Activated naive CD4-positive, alpha-beta T cell treated with anti-CD3 and anti-CD28 coated beads, Interleukin-2, amount 10 ng/mL, durations not matched to agents 7 days and 5 days (primary cell): ENCODE measurements around the gene KRT86.
A peak's percentile ranks its signal among the peaks of the same experiment; 100 is the strongest.
"Not testable (repeated sequence)": the region's sequence is repeated elsewhere in the genome, so short reads cannot be mapped to it uniquely, and the experiment has no call there.

Source experiments
- CTCF ChIA-PET: fragments of 350-600 bp; sonication (Branson Sonifier 250); formaldehyde crosslinking; loops from one replicate; lab custom pipeline; 2021; ENCODE audit warnings: antibody characterized with exemption; lab: Charles Lee
- DNase-seq: peaks from one replicate; pipeline ENCODE4 v3.0.0-alpha.2; 2020
- H3K27ac Mint-ChIP-seq: one replicate; pipeline ENCODE4 v1.8.0; 2021; ENCODE audit warnings: mild to moderate bottlenecking, moderate library complexity, mixed read lengths
- H3K27me3 Mint-ChIP-seq: one replicate; pipeline ENCODE4 v1.8.0; 2021; ENCODE audit warnings: mild to moderate bottlenecking, mixed read lengths
- H3K36me3 Mint-ChIP-seq: one replicate; pipeline ENCODE4 v1.8.0; 2021; ENCODE audit warnings: mixed read lengths
- H3K4me1 Mint-ChIP-seq: one replicate; pipeline ENCODE4 v1.8.0; 2021; ENCODE audit warnings: mixed read lengths
- H3K4me3 Mint-ChIP-seq: one replicate; pipeline ENCODE4 v1.8.0; 2021; ENCODE audit warnings: mild to moderate bottlenecking, moderate library complexity, mixed read lengths
- H3K9me3 Mint-ChIP-seq: one replicate; pipeline ENCODE4 v1.8.0; 2021; ENCODE audit warnings: mixed read lengths

Gene KRT86

GRCh38 chr12:52278575-52279421 lies 4.4 kb downstream of the KRT86 start:
- H3K9me3 Mint-ChIP-seq, result no peaks in the 10 kb centered on the region
- H3K27me3 Mint-ChIP-seq, result peaks cover 77% of the 10 kb centered on the region

GRCh38 chr12:52279422-52280318 lies 5.2 kb downstream of the KRT86 start:
- Mint-ChIP-seq H3K4me1 (peaks cover 9% of the 10 kb centered on the region), H3K9me3 (no peaks in the 10 kb centered on the region), H3K27me3 (peaks cover 72% of the 10 kb centered on the region), H3K4me3 (no peak overlapping the region), H3K27ac (no peak overlapping the region), H3K36me3 (no peaks in the 10 kb centered on the region)
- CTCF ChIA-PET, result interaction anchor here (0.7 to 7.1 kb wide), 31 partner anchors 7 to 600 kb away, joined by 3 to 89 read pairs (median 4); no protein-coding TSS in a partner anchor
- DNase-seq, result peak; percentile 14

More at GRCh38 chr12:52278575-52279421, 4.4 kb downstream of the KRT86 start:
- Mint-ChIP-seq H3K4me1 (peaks cover 9% of the 10 kb centered on the region), H3K4me3 (no peak overlapping the region), H3K27ac (no peak overlapping the region), H3K36me3 (no peaks in the 10 kb centered on the region)
- CTCF ChIA-PET, result interaction anchor here (0.6 to 7.1 kb wide), 34 partner anchors 8 to 601 kb away, joined by 3 to 89 read pairs (median 4); no protein-coding TSS in a partner anchor
- DNase-seq, result peak; percentile 80

GRCh38 chr12:52280319-52280795 lies 5.9 kb downstream of the KRT86 start:
- Mint-ChIP-seq H3K4me1 (peaks cover 9% of the 10 kb centered on the region), H3K36me3 (no peaks in the 10 kb centered on the region), H3K27ac (no peak overlapping the region), H3K9me3 (no peaks in the 10 kb centered on the region), H3K27me3 (peaks cover 66% of the 10 kb centered on the region), H3K4me3 (no peak overlapping the region)
- CTCF ChIA-PET, result interaction anchor here (1.0 to 7.1 kb wide), 9 partner anchors 16 to 108 kb away, joined by 3 to 89 read pairs (median 6); no protein-coding TSS in a partner anchor
- peak; percentile 5 for DNase-seq

- Mint-ChIP-seq H3K27ac (no peak overlapping the region), H3K36me3 (no peaks in the 10 kb centered on the region)
These were observed 6.5 kb downstream of the KRT86 start for GRCh38 chr12:52280796-52281560.

GRCh38 chr12:52284562-52285171 lies 10.2 kb downstream of the KRT86 start:
- DNase-seq, result peak; percentile 16
- Mint-ChIP-seq H3K27ac (no peak overlapping the region), H3K9me3 (no peaks in the 10 kb centered on the region), H3K36me3 (no peaks in the 10 kb centered on the region), H3K27me3 (peaks cover 48% of the 10 kb centered on the region), H3K4me3 (no peak overlapping the region), H3K4me1 (peaks cover 13% of the 10 kb centered on the region)
- CTCF ChIA-PET, result interaction anchor here (1.2 to 2.2 kb wide), 4 partner anchors 63 to 586 kb away, joined by 3 to 8 read pairs (median 6); no protein-coding TSS in a partner anchor

More at GRCh38 chr12:52280796-52281560, 6.5 kb downstream of the KRT86 start:
- H3K4me3 Mint-ChIP-seq, result no peak overlapping the region
- DNase-seq, result peak; percentile 13
- no peaks in the 10 kb centered on the region for H3K9me3 Mint-ChIP-seq
- CTCF ChIA-PET, result interaction anchor here (0.9 to 7.1 kb wide), 7 partner anchors 17 to 108 kb away, joined by 3 to 89 read pairs (median 3); no protein-coding TSS in a partner anchor
- H3K4me1 Mint-ChIP-seq, result peaks cover 9% of the 10 kb centered on the region
- peaks cover 62% of the 10 kb centered on the region for H3K27me3 Mint-ChIP-seq

- Mint-ChIP-seq H3K36me3 (no peaks in the 10 kb centered on the region), H3K9me3 (no peaks in the 10 kb centered on the region), H3K27ac (no peak overlapping the region), H3K4me3 (no peak overlapping the region), H3K4me1 (peaks cover 13% of the 10 kb centered on the region), H3K27me3 (peaks cover 42% of the 10 kb centered on the region)
- CTCF ChIA-PET, result interaction anchor here (1.7 to 2.2 kb wide), 2 partner anchors 72 to 128 kb away, joined by 4 to 8 read pairs; no protein-coding TSS in a partner anchor
- DNase-seq, result no peak
These were observed 10.8 kb downstream of the KRT86 start for GRCh38 chr12:52285172-52285745.

GRCh38 chr12:52285851-52286530 lies 11.5 kb downstream of the KRT86 start:
- no peaks in the 10 kb centered on the region for H3K36me3 Mint-ChIP-seq
- H3K9me3 Mint-ChIP-seq, result no peaks in the 10 kb centered on the region
- H3K27me3 Mint-ChIP-seq, result peaks cover 35% of the 10 kb centered on the region
- no peak overlapping the region for H3K27ac Mint-ChIP-seq
- CTCF ChIA-PET, result interaction anchor here (0.7 to 1.8 kb wide), 5 partner anchors 8 to 129 kb away, joined by 3 to 9 read pairs (median 4); no protein-coding TSS in a partner anchor
- H3K4me1 Mint-ChIP-seq, result peaks cover 13% of the 10 kb centered on the region
- no peak for DNase-seq
- H3K4me3 Mint-ChIP-seq, result no peak overlapping the region

GRCh38 chr12:52286857-52287785 lies 12.7 kb downstream of the KRT86 start:
- H3K36me3 Mint-ChIP-seq, H3K9me3 Mint-ChIP-seq, H3K4me3 Mint-ChIP-seq: not testable (repeated sequence)
- peak; percentile 20 for DNase-seq
- Mint-ChIP-seq H3K27ac (peak overlapping the region; percentile 33), H3K27me3 (peaks cover 37% of the 10 kb centered on the region), H3K4me1 (peaks cover 13% of the 10 kb centered on the region)
- CTCF ChIA-PET, result interaction anchor here (0.7 to 1.8 kb wide), 4 partner anchors 9 to 88 kb away, joined by 3 to 9 read pairs (median 4); no protein-coding TSS in a partner anchor

- DNase-seq, result peak; percentile 19
- peaks cover 13% of the 10 kb centered on the region for H3K4me1 Mint-ChIP-seq
- not testable (repeated sequence) for H3K9me3 Mint-ChIP-seq, H3K4me3 Mint-ChIP-seq, H3K36me3 Mint-ChIP-seq
- peaks cover 31% of the 10 kb centered on the region for H3K27me3 Mint-ChIP-seq
- peak overlapping the region; percentile 33 for H3K27ac Mint-ChIP-seq
- CTCF ChIA-PET, result interaction anchor here (1.8 kb wide), 1 partner anchor 10 kb away, joined by 9 read pairs; no protein-coding TSS in a partner anchor
These were observed 13.7 kb downstream of the KRT86 start for GRCh38 chr12:52287816-52288805.

- H3K36me3 Mint-ChIP-seq, DNase-seq, H3K9me3 Mint-ChIP-seq, CTCF ChIA-PET, H3K27ac Mint-ChIP-seq, H3K4me3 Mint-ChIP-seq: not testable (repeated sequence)
- Mint-ChIP-seq H3K4me1 (peaks cover 14% of the 10 kb centered on the region), H3K27me3 (peaks cover 35% of the 10 kb centered on the region)
These were observed 16.2 kb downstream of the KRT86 start for GRCh38 chr12:52290483-52291134.
